ENCODE results near the gene ACTN3.
A peak's percentile ranks its signal among the peaks of the same experiment; 100 is the strongest.

The ACTN3 gene

GRCh38 chr11:66546368-66546965, at the start of gene ACTN3:
Gene ACTN3, plus strand, starts transcription at chr11:66546903. Its CDS starts 35 bp downstream, at chr11:66546938.
- H3K36me3 ChIP-seq (ENCODE audit: control insufficient read depth, insufficient read depth, low read length, severe bottlenecking), result peaks cover 2% of the 10 kb centered on the region
- DNase-seq (ENCODE audit: low read depth), result peak; percentile 63

GRCh38 chr11:66497206-66497605, 49.5 kb upstream of the ACTN3 start:
- DNase-seq (ENCODE audit: low read depth), result no peak
- H3K9ac ChIP-seq (ENCODE audit: low read length), result no peak overlapping the region
- peaks cover 67% of the 10 kb centered on the region for H3K36me3 ChIP-seq (ENCODE audit: control insufficient read depth, insufficient read depth, low read length, severe bottlenecking)
- no peaks in the 10 kb centered on the region for H3K9me3 ChIP-seq (ENCODE audit: control insufficient read depth, low read length)
- no peaks in the 10 kb centered on the region for H3K4me1 ChIP-seq (ENCODE audit: control insufficient read depth, insufficient read depth, low read length)
- H3K4me3 ChIP-seq (ENCODE audit: low read length), result no peak overlapping the region
- H3K27me3 ChIP-seq (replicated peaks; ENCODE audit: control insufficient read depth, insufficient read depth, low read length), result no peaks in the 10 kb centered on the region

More at GRCh38 chr11:66546368-66546965, at the start of gene ACTN3:
- Histone ChIP-seq H3K4me1 (ENCODE audit: control insufficient read depth, insufficient read depth, low read length) (peaks cover 30% of the 10 kb centered on the region), H3K4me3 (ENCODE audit: low read length) (peak within 1 kb of the TSS; percentile 89), H3K9ac (ENCODE audit: low read length) (peak within 1 kb of the TSS; percentile 94), H3K9me3 (ENCODE audit: control insufficient read depth, low read length) (no peaks in the 10 kb centered on the region), H3K27me3 (replicated peaks; ENCODE audit: control insufficient read depth, insufficient read depth, low read length) (no peaks in the 10 kb centered on the region)

GRCh38 chr11:66498506-66498905, 48.2 kb upstream of the ACTN3 start:
- DNase-seq (ENCODE audit: low read depth), result no peak
- no peaks in the 10 kb centered on the region for H3K4me1 ChIP-seq (ENCODE audit: control insufficient read depth, insufficient read depth, low read length)
- peaks cover 59% of the 10 kb centered on the region for H3K36me3 ChIP-seq (ENCODE audit: control insufficient read depth, insufficient read depth, low read length, severe bottlenecking)
- no peaks in the 10 kb centered on the region for H3K9me3 ChIP-seq (ENCODE audit: control insufficient read depth, low read length)
- no peak overlapping the region for H3K4me3 ChIP-seq (ENCODE audit: low read length)
- no peaks in the 10 kb centered on the region for H3K27me3 ChIP-seq (replicated peaks; ENCODE audit: control insufficient read depth, insufficient read depth, low read length)
- no peak overlapping the region for H3K9ac ChIP-seq (ENCODE audit: low read length)

GRCh38 chr11:66505276-66505816, 41.4 kb upstream of the ACTN3 start:
- H3K36me3 ChIP-seq (ENCODE audit: control insufficient read depth, insufficient read depth, low read length, severe bottlenecking), result peaks cover 27% of the 10 kb centered on the region
- no peak for DNase-seq (ENCODE audit: low read depth)
- no peak overlapping the region for H3K4me3 ChIP-seq (ENCODE audit: low read length)
- no peaks in the 10 kb centered on the region for H3K4me1 ChIP-seq (ENCODE audit: control insufficient read depth, insufficient read depth, low read length)
- H3K27me3 ChIP-seq (replicated peaks; ENCODE audit: control insufficient read depth, insufficient read depth, low read length), result no peaks in the 10 kb centered on the region
- H3K9me3 ChIP-seq (ENCODE audit: control insufficient read depth, low read length), result no peaks in the 10 kb centered on the region
- H3K9ac ChIP-seq (ENCODE audit: low read length), result no peak overlapping the region

- peaks cover 16% of the 10 kb centered on the region for H3K36me3 ChIP-seq (ENCODE audit: control insufficient read depth, insufficient read depth, low read length, severe bottlenecking)
- peaks cover 7% of the 10 kb centered on the region for H3K4me1 ChIP-seq (ENCODE audit: control insufficient read depth, insufficient read depth, low read length)
- no peak overlapping the region for H3K4me3 ChIP-seq (ENCODE audit: low read length)
- DNase-seq (ENCODE audit: low read depth), result no peak
- H3K9me3 ChIP-seq (ENCODE audit: control insufficient read depth, low read length), result no peaks in the 10 kb centered on the region
- H3K27me3 ChIP-seq (replicated peaks; ENCODE audit: control insufficient read depth, insufficient read depth, low read length), result no peaks in the 10 kb centered on the region
- H3K9ac ChIP-seq (ENCODE audit: low read length), result no peak overlapping the region
Measured at GRCh38 chr11:66509131-66509561, 37.6 kb upstream of the ACTN3 start.

- Histone ChIP-seq H3K36me3 (ENCODE audit: control insufficient read depth, insufficient read depth, low read length, severe bottlenecking) (peaks cover 5% of the 10 kb centered on the region), H3K4me1 (ENCODE audit: control insufficient read depth, insufficient read depth, low read length) (peaks cover 7% of the 10 kb centered on the region), H3K4me3 (ENCODE audit: low read length) (peak within 1 kb of the TSS; percentile 96), H3K9ac (ENCODE audit: low read length) (peak within 1 kb of the TSS; percentile 93), H3K9me3 (ENCODE audit: control insufficient read depth, low read length) (no peaks in the 10 kb centered on the region), H3K27me3 (replicated peaks; ENCODE audit: control insufficient read depth, insufficient read depth, low read length) (no peaks in the 10 kb centered on the region)
- peak; percentile 93 for DNase-seq (ENCODE audit: low read depth)
Measured at GRCh38 chr11:66510271-66510989, 36.3 kb upstream of the ACTN3 start, which contains the start of gene BBS1. Gene BBS1, plus strand, starts transcription at chr11:66510635. Its CDS starts 25 bp downstream, at chr11:66510660.

GRCh38 chr11:66510990-66511339, 35.7 kb upstream of the ACTN3 start:
- Histone ChIP-seq H3K36me3 (ENCODE audit: control insufficient read depth, insufficient read depth, low read length, severe bottlenecking) (peaks cover 8% of the 10 kb centered on the region), H3K27me3 (replicated peaks; ENCODE audit: control insufficient read depth, insufficient read depth, low read length) (no peaks in the 10 kb centered on the region), H3K9ac (ENCODE audit: low read length) (peak overlapping the region; percentile 93), H3K4me1 (ENCODE audit: control insufficient read depth, insufficient read depth, low read length) (peaks cover 7% of the 10 kb centered on the region), H3K9me3 (ENCODE audit: control insufficient read depth, low read length) (no peaks in the 10 kb centered on the region), H3K4me3 (ENCODE audit: low read length) (peak overlapping the region; percentile 96)
- no peak for DNase-seq (ENCODE audit: low read depth)

GRCh38 chr11:66523611-66524010, 23.1 kb upstream of the ACTN3 start:
- Histone ChIP-seq H3K27me3 (replicated peaks; ENCODE audit: control insufficient read depth, insufficient read depth, low read length) (no peaks in the 10 kb centered on the region), H3K36me3 (ENCODE audit: control insufficient read depth, insufficient read depth, low read length, severe bottlenecking) (peaks cover 35% of the 10 kb centered on the region), H3K4me1 (ENCODE audit: control insufficient read depth, insufficient read depth, low read length) (no peaks in the 10 kb centered on the region), H3K9me3 (ENCODE audit: control insufficient read depth, low read length) (no peaks in the 10 kb centered on the region), H3K9ac (ENCODE audit: low read length) (no peak overlapping the region), H3K4me3 (ENCODE audit: low read length) (no peak overlapping the region)
- no peak for DNase-seq (ENCODE audit: low read depth)

GRCh38 chr11:66524304-66525040, 22.2 kb upstream of the ACTN3 start:
- Histone ChIP-seq H3K9ac (ENCODE audit: low read length) (no peak overlapping the region), H3K36me3 (ENCODE audit: control insufficient read depth, insufficient read depth, low read length, severe bottlenecking) (peaks cover 33% of the 10 kb centered on the region), H3K9me3 (ENCODE audit: control insufficient read depth, low read length) (no peaks in the 10 kb centered on the region), H3K4me1 (ENCODE audit: control insufficient read depth, insufficient read depth, low read length) (no peaks in the 10 kb centered on the region), H3K27me3 (replicated peaks; ENCODE audit: control insufficient read depth, insufficient read depth, low read length) (no peaks in the 10 kb centered on the region), H3K4me3 (ENCODE audit: low read length) (no peak overlapping the region)
- DNase-seq (ENCODE audit: low read depth), result no peak

GRCh38 chr11:66529069-66529468, 17.6 kb upstream of the ACTN3 start:
- no peak overlapping the region for H3K9ac ChIP-seq (ENCODE audit: low read length)
- H3K4me1 ChIP-seq (ENCODE audit: control insufficient read depth, insufficient read depth, low read length), result no peaks in the 10 kb centered on the region
- no peaks in the 10 kb centered on the region for H3K27me3 ChIP-seq (replicated peaks; ENCODE audit: control insufficient read depth, insufficient read depth, low read length)
- H3K36me3 ChIP-seq (ENCODE audit: control insufficient read depth, insufficient read depth, low read length, severe bottlenecking), result no peaks in the 10 kb centered on the region
- DNase-seq (ENCODE audit: low read depth), result no peak
- no peak overlapping the region for H3K4me3 ChIP-seq (ENCODE audit: low read length)
- no peaks in the 10 kb centered on the region for H3K9me3 ChIP-seq (ENCODE audit: control insufficient read depth, low read length)

GRCh38 chr11:66529655-66530054, 17.0 kb upstream of the ACTN3 start:
- Histone ChIP-seq H3K9ac (ENCODE audit: low read length) (no peak overlapping the region), H3K27me3 (replicated peaks; ENCODE audit: control insufficient read depth, insufficient read depth, low read length) (no peaks in the 10 kb centered on the region), H3K4me1 (ENCODE audit: control insufficient read depth, insufficient read depth, low read length) (no peaks in the 10 kb centered on the region), H3K4me3 (ENCODE audit: low read length) (no peak overlapping the region), H3K9me3 (ENCODE audit: control insufficient read depth, low read length) (no peaks in the 10 kb centered on the region), H3K36me3 (ENCODE audit: control insufficient read depth, insufficient read depth, low read length, severe bottlenecking) (no peaks in the 10 kb centered on the region)
- no peak for DNase-seq (ENCODE audit: low read depth)
